ENCODE measurements around the gene WNT8B.

The WNT8B gene, protein sequence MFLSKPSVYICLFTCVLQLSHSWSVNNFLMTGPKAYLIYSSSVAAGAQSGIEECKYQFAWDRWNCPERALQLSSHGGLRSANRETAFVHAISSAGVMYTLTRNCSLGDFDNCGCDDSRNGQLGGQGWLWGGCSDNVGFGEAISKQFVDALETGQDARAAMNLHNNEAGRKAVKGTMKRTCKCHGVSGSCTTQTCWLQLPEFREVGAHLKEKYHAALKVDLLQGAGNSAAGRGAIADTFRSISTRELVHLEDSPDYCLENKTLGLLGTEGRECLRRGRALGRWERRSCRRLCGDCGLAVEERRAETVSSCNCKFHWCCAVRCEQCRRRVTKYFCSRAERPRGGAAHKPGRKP

GRCh38 chr10:100462709-100463108 lies at the start of gene WNT8B:
Gene WNT8B (plus strand): TSS chr10:100463009. CDS start chr10:100463169, 160 bp downstream.
- DNase-seq: no peak

DNA sequence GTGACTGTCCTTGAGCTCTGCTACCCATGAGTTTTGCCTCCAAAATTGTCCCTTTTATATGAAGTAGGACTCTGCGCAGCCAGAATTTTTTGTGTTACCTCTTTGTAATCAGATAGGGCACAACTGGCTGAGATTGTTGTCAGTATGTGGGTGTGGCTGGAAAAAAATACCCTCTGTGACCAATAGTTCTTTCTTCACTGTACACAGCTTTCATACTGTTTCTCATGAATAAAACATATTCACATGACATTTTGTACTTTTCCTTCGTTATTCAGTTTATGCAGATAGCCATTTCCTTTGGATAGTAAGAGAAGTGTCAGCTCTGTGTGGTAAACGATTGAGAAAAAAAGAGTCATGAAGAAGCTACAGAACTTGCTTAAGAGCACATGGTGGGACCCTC lies 49.6 kb upstream of the WNT8B start:
- no peak for DNase-seq

DNA sequence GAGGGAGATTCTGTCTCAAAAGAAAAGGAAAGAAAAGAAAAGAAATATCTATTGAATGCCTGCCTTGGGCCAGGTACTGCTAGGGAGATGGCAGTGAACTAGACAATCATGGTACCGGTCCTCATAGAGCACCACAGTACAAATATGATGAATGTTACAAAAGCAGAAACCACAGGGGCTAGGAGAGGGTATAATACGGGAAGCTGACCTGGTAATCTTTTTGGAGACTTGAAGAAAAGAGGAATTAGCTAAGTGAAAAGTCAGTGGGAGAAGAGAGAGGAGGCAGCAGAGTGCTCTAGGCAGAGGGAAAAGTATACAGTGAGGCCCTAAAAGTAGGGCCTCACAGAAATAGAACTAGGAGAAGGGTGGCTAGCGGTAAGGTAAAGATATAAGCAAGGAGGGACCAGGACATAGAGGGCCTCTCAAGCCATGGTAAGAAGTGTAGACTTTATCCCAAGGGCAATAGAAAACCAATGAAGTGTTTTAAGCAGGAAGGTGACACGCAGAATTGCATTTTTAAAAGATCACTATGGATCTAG lies 42.8 kb upstream of the WNT8B start:
- no peak for DNase-seq

GRCh38 chr10:100427374-100427773 lies 35.4 kb upstream of the WNT8B start:
- no peak for DNase-seq

GRCh38 chr10:100433253-100434240 lies 29.3 kb upstream of the WNT8B start:
- DNase-seq: peak; percentile 95

DNA sequence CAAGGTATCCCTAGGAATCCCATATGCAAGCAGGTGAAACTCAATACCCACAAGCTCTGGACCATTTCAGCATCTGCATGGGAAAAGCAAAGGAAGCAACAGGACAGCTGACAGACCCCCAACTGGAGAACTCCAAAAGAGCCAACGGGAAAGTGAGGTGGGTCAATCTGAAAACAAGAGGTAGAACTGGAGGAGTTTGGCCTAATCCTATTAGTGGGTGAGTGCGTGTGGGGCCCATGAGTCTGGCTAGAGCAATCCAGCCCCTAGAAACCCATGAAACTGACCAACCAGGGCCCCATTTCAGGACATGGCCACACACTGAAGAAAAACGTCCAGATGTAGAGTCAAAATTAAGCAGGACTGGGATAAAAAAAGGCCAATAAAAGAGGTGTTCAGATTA lies 26.6 kb upstream of the WNT8B start:
- no peak for DNase-seq

DNA sequence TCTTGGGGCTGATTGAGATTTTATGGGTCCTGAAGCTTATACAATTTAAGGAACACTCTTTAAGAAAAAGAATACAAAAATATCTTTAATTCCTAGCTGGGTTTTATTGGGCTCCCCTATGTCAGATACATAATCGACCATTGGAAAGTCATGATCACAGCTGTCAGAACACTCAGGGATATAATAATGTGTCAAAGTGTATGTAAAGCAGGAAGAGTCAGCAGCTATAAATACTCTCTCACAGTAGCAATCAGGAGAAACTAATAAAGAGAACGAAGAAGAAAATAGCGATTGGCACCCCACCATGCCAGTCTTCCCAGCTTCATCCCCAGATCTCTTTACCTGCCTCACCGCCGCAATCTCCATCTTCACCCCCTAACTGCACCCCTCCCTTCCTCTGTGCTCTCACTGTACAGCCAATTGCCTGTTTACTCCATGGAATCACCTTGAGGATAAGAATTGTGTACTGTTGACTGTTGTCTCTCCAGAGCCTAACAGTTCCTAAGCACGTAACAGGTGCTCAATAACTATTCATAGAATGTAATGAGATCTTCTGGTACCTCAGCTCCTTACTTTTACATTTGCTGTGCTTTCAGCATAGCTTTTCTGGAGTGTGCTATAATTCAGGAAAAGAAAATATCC lies 24.0 kb upstream of the WNT8B start:
- DNase-seq: no peak

- no peak for DNase-seq
Measured at GRCh38 chr10:100442548-100442947, 20.3 kb upstream of the WNT8B start.

GRCh38 chr10:100446130-100446761 lies 16.6 kb upstream of the WNT8B start:
- DNase-seq: no peak

- DNase-seq: no peak
Measured at GRCh38 chr10:100447663-100448062, 15.1 kb upstream of the WNT8B start.

DNA sequence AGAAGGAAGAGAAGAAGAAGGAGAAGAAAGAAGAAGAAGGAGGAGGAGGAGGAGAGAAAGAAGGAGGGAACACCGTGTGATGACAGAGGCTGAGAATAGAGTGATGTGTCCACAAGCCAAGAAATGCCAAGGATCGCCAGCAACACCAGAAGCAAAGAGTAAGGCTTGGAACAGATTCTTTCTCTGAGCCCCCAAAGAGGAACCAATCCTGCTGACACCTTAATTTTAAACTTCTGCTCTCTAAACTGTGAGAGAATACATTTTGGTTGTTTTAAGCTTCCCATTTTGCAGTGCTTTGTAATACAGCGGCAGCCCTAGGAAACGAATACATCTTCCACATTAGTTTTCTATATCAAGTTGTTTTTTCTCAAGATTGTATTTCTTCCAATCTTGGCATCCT lies 13.9 kb upstream of the WNT8B start:
- no peak for DNase-seq

DNA sequence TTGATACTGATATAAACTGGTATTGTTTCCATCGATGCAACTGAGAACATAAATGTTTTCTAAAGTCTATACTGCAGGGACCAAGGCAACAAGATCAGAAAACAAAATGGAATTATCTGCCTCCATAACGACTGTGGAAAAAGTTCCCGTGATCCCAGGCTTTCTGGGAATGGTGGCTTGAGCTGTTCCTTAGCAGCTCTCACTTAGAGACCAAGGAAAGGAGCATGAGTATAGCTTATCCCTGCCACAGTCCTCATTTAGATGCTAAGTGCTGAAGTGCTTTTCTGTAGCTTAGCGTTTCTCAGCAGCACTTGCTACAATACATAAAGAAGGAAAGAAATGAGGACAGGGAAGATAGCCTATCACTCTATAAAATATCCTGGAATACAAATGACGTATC lies 5.5 kb downstream of the WNT8B start:
- no peak for DNase-seq

DNA sequence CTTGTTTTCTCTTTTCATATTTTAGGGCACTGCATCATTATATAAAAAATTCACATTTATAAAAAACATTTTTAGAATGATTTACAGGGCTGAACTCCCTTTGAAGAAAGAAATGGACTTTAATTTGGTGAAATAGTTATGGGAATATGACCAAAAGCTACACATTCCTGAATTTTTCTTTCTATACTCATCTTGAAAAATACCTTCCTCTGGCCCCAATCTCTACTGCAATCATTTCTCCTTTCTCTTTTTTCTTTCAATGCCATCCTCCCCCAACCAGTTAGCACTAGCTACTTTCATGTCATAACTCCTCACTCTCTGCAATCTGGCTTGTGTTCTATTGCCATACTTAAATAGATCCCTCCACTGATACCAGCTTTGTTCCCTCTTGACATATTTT lies 6.2 kb downstream of the WNT8B start:
- DNase-seq: no peak

DNA sequence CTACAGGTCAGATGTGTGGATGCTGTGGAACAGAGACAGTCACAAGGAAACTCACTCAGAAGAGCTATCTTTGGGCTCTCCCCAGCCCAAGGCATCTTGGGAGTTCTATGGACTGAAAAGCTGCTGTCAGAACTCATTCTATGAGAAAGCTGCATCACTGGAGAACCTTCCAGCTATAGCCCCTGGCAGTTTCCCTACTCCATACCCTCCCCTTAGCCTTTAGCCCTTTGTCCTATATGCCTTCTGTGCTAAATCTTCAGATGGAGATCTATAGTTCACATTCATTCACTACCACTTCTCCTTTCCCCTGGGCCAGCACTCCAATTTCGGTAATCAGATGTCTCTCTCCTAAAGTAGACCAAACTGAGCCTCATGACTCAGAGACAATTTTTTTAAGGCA lies 6.9 kb downstream of the WNT8B start:
- no peak for DNase-seq

GRCh38 chr10:100470367-100470766 lies 7.6 kb downstream of the WNT8B start:
- no peak for DNase-seq

DNA sequence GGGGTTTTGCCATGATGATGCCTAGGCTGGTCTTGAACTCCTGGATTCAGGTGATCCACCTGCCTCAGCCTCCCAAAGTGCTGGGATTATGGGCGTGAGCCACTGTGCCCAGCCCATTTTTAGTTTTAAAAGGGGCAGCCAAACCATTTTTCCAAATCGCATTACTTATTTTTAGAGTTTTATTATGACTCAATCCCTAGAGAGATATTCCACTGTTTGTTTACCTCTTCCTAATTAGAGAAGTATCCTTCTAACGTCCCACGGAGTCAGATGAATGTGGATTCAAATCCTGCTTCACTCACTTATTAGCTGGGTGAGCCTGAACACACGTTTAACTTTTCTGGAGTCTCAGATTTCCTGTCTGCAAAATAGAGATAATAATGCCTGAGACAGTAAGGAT lies 15.2 kb downstream of the WNT8B start:
- DNase-seq: no peak

DNA sequence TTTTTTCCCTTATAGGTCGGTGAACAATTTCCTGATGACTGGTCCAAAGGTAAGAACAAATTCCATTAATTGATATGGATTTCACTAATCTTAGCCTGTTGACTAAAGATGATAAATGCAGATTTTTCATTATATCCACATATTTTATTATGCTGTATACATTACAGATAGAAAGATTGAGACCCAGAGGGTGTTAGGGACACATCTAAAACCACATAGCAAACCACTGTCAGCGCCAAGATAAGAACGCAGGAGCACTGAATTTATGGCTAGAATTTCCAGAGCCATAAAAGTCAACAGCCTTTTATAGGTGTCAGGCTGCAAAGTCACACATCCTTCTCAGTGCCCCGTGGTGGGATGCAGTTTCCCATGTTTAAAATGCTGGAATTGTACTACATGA lies 16.2 kb downstream of the WNT8B start:
- DNase-seq: no peak

DNA sequence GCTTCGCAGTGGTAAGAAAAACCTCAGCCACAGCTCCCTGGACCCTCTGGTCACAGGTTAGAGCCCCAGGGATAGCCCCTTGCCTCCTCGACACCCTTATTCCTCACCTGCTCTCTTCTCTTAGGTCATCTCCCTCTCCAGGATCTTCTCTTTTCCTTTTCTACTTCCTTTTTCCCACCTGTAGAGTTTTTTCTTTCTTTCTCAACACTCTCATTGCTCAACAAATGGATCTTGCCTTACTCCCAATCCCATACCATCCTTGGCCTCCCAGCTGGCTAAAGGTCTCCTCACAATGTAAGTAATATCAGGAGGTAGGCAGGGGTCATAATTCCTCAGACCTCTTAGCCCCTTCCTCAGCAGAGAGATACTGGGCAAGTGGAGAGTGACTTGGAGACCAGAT lies 17.2 kb downstream of the WNT8B start:
- DNase-seq: no peak

DNA sequence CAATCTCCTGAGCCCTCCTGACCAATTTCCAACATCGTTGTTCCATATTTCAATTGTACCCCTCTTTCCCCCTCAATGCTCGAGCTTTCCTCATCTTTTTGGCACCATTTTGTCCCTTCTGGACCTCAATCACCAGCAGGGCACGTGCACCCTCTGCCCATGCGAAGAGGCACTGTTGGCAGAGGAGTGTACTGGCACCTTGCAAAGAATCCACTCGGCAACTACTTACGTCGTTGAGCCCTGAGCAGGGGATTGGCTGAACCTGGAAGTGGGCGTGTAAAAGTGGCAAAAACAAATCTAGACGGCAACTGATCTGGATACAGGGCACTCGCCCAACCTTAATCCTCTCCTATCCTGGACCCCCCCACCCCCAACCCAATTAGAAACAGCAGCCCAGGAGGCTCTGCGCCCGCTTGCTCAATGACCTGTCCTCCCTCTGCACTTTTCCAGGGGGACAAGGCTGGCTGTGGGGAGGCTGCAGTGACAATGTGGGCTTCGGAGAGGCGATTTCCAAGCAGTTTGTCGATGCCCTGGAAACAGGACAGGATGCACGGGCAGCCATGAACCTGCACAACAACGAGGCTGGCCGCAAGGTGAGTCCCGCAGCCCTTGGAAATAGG lies 18.8 kb downstream of the WNT8B start:
- DNase-seq: peak; percentile 89

- peak; percentile 75 for DNase-seq
Measured at GRCh38 chr10:100482181-100482833, 19.5 kb downstream of the WNT8B start.

GRCh38 chr10:100482834-100483185 lies 20.0 kb downstream of the WNT8B start:
- no peak for DNase-seq

Data from NCI-H510A treated with DMSO at 0.1 percent for 48 hours (cell line).